Activated T-cell treated with anti-CD3 and anti-CD28 coated beads for 24 hours (primary cell): ENCODE measurements around the gene ZFAND2B.

ENCODE experiments used
- DNase-seq: peaks from one replicate; pipeline ENCODE4 v3.0.0-alpha.2; 2020; ENCODE audit warnings: low read depth

The ZFAND2B gene

DNA sequence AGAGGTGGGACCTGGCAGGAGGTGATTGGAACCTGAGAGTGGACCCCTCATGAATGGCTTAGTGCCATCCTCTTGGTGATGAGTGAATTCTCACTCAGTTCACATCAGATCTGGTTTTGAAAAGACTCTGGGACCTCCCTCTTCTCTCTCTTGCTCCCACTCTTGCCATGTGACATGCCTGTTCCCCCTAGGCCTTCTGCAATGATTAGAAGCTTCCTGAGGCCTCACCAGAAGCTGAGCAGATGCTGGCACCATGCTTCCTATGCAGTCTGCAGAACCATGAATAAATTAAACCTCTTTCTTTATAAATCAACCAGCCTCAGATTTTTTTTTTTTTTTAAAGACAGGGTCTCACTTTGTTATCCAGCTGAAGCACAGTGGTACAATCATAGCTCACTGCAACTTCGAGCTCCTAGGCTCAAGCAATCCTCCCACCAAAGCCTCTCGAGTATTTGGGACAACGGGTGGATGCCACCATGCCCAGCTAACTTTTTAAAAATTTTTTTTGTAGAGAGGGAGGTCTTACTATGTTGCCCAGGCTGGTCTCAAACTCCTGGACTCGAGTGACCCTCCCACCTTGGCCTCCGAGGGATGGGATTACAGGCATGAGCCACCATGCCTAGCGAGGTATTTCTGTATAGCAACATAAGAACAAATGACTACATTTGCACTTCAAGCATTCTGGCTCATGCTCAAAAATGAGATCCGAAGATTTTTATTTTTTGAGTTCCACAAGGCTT, 2.0 kb upstream of the ZFAND2B start:
- DNase-seq, result no peak

GRCh38 chr2:219205165-219205538, 1.4 kb upstream of the ZFAND2B start:
- no peak for DNase-seq

DNA sequence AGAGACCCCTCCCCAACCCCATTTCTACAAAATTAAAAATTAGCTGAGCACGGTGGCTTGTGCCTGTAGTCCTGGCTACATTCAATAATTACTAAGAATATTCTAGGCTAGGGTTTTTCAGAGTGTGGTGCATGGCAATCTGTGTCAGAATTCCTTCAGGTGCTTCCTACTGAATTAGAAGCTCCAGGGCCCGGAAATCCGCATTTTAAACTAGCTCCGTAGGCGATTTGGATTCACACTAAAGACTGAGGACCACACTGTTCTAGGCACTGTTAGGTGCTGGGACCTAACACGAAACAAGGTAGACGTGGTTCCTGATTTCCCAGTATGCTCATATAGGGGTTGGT, 628 bp upstream of the ZFAND2B start:
- DNase-seq, result no peak

DNA sequence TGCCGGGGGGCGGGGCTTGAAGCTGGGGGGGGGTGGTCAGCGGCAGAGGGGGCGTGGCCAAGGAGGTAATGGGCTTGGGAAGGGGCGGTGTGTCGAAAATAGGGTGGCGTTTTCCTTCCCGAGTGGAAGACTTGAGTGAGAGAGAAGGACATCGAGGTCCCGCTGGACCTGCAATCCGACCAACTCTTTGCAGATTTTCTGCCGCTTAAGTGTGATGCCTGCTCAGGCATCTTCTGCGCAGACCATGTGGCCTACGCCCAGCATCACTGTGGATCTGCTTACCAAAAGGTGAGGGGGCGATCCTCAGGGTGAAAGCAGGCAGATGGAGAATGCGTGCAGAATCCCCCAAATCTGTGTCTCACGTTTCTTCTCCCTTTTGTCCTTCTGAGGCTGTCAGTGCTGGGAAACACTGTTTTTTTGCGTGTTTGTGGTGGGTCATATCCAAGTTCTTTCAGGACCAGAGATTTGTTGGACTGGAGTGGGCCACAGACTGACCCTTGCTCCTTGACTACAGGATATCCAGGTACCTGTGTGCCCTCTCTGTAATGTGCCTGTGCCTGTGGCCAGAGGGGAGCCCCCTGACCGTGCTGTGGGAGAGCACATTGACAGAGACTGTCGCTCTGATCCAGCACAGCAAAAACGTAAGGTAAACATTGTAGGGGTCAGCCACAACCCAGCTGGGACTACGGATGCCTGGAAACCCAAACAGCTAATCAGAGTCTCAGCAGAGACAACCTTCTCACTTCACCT, 727 bp downstream of the ZFAND2B start:
- no peak for DNase-seq

GRCh38 chr2:219207884-219208740, 1.5 kb downstream of the ZFAND2B start:
- no peak for DNase-seq

GRCh38 chr2:219209236-219210195, 2.9 kb downstream of the ZFAND2B start:
- no peak for DNase-seq

- no peak for DNase-seq
These were observed 3.8 kb downstream of the ZFAND2B start for GRCh38 chr2:219210196-219210885.

- no peak for DNase-seq
These were observed 4.3 kb downstream of the ZFAND2B start for GRCh38 chr2:219210886-219211362.

- DNase-seq, result no peak
These were observed 6.4 kb downstream of the ZFAND2B start for GRCh38 chr2:219213026-219213415.

- no peak for DNase-seq
These were observed 7.0 kb downstream of the ZFAND2B start for GRCh38 chr2:219213486-219214071.

DNA sequence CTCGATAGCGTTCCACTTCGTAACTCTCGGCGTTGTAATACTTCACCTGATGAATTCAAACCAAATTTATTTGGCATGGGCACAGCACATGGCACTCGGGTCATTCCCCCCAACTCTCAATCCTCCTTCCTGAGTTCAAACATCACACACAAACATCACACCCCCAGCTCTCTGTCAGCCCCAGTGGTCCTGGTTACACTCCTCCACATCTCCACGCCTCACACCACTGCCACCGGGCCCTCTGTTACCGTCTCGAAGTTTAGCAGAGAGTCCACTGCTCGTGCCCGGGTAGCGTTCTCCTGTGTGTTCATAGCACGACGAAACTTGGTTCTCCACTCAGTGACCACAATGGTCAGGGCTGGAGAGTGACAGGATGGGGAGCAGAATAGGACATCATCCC, 7.6 kb downstream of the ZFAND2B start:
- no peak for DNase-seq

GRCh38 chr2:219214786-219215185, 8.2 kb downstream of the ZFAND2B start:
- DNase-seq, result no peak

DNA sequence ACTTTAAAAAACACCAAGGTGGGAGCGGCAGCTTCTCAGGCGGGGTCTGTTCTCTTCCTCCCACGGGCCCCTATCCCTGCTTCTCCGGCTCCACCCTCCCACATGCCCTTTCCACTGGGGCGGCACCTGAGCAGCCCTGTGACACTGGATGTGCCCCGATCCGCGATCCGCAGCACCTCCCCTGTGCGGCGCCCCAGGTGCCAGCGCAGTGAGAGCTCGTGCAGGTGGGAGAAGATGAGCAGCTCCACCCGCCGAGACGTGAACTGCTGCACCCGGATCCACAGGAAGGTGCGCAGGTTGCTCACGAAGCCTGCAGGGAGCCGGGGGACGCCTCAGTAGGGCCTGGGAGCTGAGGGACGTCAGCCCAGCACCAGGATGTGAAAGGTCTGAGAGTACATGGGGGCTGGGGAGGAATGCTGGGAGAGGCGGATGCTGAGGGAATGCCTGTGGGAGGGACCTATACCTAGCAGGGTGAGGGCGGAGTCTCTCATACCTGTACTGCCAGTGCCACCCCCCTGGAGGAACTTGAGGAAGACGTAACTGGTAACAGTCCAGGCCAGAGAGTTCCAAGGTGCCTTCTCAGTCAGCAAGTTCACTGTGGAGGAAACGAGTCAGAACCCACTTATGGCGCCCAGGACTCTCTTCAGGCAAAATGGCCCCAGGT, 9.4 kb downstream of the ZFAND2B start:
- no peak for DNase-seq

GRCh38 chr2:219216535-219216915, 9.9 kb downstream of the ZFAND2B start:
- no peak for DNase-seq

- no peak for DNase-seq
These were observed 11.7 kb downstream of the ZFAND2B start for GRCh38 chr2:219218217-219218731.

DNA sequence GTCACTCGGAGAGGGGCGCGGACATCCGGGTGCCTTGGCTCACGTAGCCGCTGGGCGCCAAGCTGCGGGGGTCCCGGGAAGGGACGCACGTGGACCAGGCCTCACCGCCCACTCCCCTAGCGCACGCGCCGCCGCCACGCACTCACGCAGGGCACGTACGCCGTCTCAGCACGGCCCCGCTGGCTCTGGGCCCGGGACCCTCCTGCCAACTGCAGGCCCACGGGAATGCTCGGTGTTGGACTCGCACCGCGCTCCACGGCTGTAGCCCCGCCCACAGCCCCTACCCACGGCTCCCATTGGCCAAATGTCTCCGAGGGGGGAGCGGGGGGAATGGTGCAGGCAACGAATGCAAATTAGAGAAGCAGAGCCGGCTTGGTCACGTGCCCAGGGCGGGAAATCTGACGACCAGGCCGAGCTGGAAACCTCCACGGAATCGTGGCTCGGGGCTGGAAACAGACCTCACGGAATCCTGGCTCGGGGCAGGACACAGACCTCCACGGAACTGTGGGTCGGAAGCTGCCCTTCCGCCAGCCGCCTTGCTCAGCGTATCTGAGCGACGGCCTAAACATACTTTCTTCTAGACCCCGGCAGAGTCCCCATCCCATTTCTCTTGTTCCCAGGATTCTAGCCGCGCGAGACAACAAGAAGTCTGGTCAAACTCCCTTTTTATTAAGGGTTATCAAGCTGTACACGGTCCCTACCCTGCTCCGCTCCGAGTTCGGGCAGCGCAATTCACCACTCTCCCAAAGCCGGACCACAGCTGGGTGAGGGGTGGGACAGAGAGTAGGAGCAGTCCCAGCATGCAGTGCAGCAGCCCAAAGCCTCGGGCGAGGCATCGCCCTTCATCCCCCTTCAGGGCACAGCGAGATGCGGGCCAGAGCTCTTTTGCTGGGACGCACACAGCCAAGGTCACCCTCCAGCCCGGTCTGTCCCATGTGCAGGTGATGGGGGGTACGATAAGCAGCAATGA, 12.4 kb downstream of the ZFAND2B start, which contains the start of gene ABCB6:
Gene ABCB6 (minus strand): TSS at position 227 of the 970 bp plus-strand sequence. CDS start 285 bp downstream, outside the sequence.
- peak; percentile 85 for DNase-seq

DNA sequence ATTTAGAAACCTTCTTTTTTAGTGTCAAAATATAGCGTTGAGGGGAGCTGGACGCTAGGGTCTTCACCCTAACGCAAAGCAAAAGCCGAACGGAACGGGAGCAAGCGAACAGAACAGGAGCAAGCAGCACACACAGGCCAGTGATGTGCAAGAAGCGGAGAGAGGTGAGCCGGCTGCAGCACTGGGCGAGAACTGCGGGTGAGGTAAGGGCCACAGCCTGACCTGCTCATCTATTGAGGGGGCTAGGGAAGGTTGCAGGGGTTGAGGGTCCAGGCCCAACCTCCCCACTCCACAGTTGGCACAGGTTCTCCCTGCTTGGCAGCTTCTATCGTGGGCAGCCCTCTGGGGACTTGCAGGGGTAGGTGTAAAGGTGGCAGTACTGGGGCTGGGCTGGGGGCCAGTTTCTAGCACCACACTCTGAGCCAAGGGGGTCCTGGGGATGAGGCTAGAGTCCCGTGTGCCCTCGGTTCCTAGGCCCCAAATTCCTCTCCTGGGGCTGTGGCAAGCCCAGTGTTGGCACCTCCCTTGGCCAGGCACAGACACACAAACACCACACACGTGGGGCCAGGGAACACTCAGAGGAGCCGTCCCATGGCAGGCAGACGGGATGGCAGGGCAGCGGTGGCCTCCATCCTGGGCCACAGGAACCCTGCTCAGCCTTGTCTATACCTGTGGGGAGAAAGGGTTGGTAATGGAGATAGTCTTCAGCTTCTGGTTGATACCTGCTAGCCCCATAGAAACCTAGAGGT, 13.4 kb downstream of the ZFAND2B start:
- DNase-seq, result no peak
